CD4-positive, alpha-beta T cell treated with Interleukin-21 for 1 hour (primary cell): Measurements from ENCODE around the gene NUDT7.

Source experiments
- DNase-seq: peaks from one replicate; pipeline ENCODE4 v3.0.0-alpha.2; 2020

NUDT7 gene

DNA sequence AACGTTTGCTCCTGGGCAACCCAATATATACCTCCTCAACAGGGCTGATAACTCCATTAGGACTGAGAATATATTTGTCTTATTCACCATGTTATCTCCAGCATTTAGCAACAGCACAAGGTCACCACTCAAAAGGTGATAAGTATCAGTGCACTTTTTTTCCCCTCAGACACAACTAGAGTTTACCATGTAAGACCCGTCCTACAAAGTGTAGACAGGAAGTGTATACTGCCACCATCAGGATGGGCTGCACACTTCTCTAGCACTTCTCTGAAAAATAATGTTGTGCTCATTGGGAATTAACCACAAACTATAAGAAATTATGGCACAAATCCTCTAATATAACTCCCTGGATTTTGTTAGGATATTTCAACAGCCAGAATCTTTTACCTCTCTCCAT is 60.4 kb downstream of the NUDT7 start:
- no peak for DNase-seq

DNA sequence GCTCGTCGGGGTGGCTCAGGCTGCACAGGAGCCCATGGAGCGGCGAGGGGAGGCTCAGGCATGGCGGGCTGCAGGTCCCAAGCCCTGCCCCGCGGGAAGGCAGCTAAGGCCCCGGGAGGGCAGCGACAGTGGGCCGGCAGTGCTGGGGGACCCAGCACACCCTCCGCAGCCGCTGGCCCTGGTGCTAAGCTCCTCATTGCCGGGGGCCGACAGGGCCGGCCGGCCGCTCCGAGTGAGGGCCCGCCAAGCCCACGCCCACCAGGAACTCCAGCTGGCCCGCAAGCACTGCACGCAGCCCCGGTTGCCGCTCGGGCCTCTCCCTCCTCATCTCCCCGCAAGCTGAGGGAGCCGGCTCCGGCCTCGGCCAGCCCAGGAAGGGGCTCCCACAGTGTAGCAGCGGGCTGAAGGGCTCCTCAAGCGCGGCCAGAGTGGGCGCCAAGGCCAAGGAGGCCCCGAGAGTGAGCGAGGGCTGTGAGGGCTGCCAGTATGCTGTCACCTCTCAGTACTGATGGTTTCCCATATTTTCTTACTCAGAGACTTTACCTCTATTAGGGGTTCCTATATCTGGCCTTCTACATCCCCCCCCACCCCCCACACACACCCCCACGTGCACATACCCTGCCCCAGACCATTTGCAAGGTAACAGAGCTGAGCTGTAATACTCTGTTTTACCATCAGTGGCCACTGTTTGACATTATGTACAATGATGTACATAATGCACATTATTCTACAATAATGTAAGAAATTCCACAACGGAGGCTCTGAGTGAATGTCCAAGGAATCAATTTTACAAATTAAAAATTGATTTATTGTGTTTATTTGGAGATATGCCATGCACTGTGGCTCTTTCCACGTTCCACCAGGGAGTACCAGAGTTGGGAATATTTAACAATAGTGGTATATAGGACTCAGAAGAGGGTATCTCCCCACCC is 62.4 kb downstream of the NUDT7 start:
- no peak for DNase-seq

DNA sequence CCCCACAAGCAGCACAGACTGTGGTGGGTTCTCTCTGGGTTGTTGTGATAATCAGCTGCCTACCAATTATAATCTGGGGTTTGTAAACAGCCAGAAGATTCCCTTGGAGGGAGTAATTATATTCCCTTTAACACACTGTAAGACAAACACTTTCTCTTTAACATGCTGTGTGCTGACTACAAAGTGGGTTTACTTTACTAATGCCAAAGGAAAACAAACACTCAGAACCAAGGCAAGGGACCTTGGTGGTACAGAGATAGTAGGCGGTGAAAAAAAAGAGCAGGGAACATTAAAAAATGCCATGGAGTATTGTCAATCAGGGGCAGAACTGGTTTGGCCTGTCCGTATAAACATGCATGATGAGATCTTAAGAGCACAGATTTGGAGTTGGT is 63.1 kb downstream of the NUDT7 start:
- no peak for DNase-seq

DNA sequence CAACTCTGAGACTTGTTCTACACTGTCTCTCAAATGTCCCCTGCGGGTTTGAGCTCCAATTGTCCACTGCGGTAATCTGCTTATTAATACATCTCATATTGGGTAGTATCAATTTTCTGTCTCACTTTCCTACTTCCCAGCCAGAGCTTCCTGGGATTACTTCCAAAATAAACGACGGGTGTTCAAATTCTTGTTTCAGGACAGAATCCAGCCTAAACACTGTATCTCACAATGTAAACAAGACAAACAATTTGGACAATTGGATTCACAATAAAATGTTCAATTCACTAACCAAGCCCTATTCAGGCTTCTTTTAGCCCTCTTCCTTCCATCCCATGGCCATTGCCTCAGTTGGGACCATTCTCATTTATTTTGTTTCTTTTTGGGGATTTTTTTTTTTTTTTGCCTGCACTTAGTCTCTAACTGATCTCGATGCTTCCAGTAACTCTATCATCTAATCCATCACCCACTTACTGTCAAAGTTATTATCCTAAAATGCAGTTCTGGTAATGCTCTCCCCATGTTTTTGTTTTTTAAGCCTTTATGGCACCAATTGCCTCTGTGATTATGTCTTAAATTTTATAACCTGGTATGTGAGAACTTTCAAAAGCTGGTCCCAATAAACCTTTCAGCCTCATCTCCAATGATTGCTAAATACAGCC is 64.0 kb downstream of the NUDT7 start:
- no peak for DNase-seq

DNA sequence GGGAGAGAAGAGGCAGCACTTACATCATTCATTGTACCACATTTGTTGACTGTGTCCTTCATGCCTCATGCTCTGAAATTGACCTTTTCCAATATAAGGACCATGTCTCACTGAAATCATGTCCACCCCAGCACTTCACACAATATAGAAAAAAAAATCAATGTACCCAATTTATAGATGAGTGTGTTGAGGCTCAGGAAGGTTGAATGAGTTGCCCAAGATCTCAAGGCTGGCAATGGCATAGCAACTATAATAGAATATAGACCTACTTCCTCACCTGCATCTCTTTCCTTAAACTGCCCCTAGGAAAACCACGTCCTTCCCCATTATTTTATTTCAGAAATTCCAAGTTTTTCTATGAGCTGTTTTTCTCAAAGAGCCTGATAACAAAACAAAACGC is 65.1 kb downstream of the NUDT7 start:
- no peak for DNase-seq

DNA sequence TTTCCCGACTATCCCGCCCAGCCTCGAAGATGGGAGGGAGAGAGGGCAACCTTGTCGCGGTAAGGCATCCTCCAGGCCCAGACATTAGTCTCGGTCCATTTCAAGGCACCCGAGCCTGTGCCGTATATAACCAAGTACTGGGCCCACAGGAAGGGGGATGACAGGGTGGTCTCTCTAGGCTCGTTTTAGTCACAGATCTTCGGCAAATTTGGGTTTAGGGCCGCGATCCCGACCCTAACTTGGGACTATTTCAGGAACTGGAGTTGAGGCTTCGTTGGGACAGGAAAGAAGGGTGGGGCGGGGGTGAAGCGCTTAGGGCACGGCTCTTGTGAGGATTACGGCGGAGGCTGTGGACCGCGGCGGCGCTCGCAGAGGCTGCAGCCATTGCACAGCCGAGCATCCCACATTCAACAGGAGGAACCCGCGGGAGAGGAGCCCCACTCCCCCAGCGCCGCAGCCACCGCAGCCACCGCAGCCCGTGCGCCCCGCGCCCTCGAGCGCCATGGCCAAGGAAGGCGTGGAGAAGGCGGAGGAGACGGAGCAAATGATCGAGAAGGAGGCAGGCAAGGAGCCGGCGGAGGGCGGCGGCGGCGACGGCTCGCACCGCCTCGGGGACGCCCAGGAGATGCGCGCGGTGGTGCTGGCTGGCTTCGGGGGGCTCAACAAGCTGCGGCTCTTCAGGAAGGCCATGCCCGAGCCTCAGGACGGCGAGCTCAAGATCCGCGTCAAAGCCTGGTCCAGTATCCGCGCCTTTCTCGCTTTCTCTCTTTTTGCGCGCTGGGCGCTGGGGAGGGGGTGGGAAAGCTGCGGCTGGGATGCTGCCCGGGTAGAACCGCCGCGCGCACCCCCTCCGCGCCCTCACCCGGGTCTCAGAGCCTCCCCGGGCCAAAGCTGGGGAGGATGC is 66.1 kb downstream of the NUDT7 start, which contains the start of gene VAT1L:
VAT1L (plus strand) TSS at position 384 of the 904 bp plus-strand sequence; CDS start at position 503, 119 bp downstream.
- DNase-seq = no peak

DNA sequence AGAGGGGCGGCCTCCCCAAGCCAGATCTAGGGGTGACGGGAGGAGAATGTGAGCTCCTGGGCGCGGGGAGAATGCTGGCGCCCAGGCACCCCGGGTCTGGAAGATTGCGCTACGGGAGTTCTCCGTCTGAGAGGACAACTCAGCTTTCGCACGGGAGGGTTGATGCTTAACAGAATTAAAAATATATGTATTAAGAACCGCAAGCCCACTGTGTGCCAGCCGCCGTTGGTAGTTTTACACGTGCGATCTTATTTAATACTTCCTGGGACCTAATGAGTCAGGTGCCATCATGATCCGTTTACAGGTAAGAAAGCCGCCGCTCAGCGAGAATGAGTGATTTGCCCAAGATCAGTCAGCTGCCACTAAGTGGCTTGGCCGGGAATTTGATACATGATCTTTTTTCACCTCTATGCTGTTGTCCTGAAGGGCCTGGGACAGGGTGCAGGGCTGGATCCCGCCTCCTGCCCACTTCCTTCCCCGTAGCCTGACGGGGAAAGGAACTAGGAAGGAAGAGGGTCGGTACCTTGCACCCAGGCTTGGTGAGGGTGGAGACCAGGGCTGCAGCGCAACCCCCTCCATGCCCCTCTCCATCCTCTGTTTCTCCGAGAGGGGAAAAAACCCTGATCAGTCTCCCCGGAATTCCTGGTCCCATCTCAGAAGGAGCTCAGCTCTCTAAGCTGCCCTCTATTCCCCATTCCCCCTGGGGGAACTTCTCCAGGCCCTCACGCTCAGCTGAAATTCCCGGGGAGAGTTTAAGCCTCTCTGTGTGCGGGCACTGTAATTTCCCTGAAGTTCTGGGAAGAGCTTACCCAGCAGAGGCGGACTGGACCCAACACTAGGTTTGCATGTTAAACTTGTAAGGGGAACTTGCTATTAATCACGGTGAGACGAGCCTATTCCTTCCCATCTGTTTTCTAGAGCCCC is 67.0 kb downstream of the NUDT7 start:
- DNase-seq = no peak

DNA sequence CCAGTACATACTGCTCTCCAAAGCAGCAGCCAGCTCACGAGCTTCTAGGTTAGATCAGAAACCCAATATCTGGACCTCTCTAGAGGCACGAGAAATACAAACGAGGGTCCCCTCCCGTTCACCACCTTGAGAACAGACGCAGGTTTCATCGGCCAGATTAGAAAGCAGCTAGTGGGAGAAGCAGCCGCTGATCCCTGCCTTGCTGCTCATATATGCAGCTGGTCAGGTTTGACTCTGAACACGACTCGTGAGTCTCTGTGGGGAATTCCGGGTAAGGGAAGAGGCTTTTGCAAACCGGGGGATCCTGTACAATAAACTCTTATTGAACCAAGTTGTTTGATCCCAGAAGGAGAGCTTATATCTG is 67.7 kb downstream of the NUDT7 start:
- DNase-seq = no peak

DNA sequence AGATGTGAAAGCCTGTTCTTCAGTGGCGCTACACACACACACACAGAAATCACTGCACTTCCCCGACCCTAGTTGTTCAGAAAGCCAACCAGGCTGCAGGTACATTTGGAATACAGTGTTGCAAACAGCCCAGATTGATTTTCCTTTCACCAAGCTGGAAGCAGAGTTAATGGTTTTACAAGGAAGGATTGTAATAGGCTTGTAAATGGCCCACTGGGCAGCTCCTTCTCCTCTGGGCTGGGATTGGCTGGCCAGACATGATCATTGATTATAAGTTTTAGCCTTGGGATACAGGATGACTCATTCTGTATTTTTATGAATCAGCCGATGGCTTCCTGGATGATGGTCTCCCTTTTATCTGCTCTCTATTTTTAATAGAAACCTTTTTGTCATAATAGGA is 68.6 kb downstream of the NUDT7 start:
- DNase-seq = no peak
